HPDE6-E6E7 (cell line): ENCODE measurements around the gene RALGPS2.
"Not testable (repeated sequence)": the region's sequence is repeated elsewhere in the genome, so short reads cannot be mapped to it uniquely, and the experiment has no call there.

Experiments used
- DNase-seq: peaks from one replicate; pipeline ENCODE4 v3.0.0; 2011; ENCODE audit warnings: missing footprints; ENCODE audit errors: extremely low spot score

RALGPS2 gene

DNA sequence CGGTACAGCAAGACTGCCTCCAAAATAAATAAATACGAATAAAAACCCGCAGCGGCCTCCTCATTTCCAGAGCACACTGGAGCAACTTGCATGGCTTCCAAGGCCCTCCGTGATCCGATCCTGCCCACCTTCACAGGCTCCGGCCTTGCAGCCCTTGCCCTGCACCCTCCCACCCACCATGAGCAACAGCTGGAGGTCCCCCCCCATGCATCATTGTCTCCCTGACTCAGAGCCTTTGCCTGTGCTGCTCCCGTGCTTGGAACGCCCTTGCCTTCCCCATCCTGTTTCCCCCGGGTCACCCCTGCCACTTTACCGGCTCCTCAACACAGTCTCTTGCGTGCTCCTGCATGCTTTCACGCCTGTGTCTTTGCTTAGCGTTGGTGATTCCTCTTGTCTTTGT lies 216.8 kb downstream of the RALGPS2 start:
- DNase-seq, result no peak

DNA sequence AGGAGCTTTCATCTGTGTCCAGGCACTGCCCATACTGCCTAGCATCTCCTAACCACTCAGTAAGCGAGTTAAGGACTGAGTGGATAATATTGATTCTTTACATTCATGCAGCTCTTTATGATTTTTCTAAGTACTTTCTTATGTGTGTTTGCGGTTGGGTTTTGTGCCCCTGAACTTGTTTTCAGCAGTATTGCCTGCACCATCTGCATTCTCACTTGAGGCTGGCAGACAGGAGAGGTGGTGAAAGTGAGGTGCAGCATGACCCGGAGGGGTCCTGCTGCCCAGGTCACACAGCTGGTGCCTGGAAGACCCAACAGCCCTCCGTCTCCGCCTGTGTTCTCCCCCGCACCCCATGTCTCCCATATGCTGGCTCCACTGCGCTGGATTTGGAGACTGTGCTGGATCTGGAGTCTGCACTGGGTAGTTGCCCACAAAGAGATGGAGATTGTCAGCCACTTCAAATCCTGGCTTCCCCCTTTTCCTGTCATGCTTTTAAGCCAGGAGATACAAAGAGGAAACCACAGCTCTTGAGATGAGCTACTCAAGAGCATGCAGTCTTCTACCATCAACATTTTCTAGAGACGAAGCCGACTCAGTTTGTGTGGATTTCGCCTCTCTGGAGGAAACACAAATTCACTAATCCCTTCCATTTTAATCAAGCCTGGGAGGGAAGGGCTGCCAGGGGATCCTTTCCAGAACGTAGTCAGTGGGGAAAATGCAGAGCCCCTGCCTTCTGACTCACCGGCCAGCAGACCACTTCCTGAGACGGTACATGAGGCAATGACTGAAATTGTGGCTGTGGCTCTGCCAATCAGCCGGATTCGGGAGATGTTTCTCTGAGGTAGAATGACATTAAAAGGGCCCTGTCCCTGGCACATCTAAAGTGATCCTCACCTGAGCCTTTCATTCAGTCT lies 217.5 kb downstream of the RALGPS2 start:
- no peak for DNase-seq

DNA sequence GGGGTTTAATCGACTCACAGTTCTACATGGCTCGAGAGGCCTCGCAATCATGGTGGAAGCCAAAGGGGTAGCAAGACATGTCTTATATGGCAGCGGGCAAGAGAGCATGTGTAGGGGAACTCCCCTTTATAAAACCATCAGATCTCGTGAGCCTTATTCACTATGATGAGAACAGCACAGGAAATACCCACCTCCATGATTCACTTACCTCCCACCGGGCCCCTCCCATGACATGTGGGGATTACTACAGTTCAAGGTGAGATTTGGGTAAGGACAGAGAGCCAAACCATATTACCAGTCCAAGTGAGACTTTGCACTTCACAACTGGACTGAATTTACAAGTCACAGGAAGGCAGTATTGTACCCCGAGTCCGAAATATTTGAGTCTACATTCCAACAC lies 219.7 kb downstream of the RALGPS2 start:
- no peak for DNase-seq

DNA sequence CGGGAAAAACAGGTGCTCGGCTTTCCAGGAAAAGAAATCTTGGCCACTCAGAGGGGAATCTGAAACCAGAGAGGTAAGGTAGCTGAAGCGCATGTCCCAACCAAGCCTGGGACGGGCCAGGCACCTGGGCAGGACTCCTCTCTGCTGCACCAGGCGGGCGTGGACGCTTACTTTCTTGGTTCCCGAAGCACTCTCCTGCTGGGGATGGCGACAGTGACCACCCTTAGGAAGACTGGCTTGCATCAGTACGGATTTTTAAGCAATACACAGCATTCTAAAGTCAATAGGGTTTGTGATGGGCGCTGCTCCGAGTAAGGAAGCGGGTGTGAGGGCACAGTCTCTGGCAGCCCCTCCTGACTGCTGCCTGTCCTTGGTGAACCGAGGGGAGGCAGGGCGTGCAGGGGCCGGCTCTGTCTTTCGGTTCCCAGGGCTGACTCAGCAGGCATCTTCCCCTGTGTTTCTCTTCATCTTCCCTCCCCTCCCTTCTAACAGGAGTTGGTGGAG lies 220.8 kb downstream of the RALGPS2 start:
- DNase-seq, result no peak

DNA sequence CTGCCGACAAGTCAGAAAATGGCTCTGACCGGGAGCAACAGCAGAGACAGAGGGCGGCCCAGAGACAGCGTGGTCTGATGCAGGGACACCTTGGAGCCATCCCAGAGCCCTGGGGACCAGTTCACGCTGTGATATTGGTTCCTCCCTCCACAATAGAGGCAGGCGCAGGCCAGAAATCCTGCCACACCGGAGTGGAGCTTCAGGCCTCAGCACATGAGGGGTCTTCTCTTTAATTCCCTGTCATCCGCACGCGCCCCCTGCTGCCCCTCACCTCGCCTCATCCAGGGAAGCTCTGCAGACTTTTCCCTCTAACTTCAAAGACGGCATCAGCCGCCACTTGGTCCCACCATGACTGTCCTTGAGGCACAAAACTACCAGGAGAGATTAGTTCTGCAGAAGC lies 221.4 kb downstream of the RALGPS2 start:
- no peak for DNase-seq

DNA sequence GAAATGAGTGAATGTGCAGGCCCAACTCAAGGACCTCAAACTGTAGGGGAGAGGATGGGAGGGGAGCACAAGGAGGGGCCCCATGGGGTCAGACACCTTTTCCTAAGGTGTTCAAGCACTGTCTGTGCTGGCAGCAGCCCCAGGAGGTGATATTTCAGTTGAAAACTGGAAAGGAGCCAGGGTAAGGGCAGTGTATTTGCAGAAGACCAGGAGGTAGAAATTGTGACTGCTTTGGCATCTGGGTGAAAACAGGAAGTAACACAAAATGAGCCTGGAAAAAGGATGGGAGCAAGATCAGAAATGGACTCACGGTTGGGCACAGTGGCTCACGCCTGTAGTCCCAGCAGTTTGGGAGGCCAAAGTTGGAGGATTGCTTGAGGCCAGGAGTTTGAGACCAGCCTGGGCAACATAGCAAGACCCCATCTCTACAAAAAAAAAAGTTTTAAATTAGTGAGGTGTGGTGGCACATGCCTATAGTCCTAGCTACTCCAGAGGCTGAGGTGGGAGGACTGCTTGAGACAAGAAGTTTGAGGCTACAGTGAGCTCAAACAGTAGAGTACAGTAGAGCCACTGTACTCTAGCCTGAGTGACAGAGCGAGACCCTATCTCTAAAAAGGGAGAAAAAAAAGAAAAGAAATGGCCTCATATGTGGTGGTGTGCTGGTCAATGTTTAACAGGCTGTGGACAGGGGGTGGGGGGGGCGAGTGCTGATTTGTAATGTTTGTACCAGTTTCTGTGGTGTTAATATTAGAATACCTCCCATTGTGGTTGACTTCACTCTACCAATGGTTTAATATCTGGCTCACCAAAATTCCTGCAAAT lies 222.0 kb downstream of the RALGPS2 start:
- no peak for DNase-seq

DNA sequence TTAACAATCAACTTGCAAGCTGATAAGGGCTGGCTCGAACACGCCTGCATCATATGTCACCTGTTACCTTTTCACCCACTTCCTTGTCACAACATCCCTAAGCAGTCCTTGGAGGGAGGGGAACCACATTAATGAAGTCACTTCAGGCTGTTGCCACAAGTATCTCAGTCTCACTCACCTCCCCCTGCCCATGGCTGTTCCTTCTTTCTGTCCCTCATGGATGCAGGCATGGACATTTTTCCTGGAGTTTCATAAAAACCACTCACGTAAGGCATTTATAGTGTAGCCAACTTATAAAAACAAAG lies 222.6 kb downstream of the RALGPS2 start:
- DNase-seq, result no peak

DNA sequence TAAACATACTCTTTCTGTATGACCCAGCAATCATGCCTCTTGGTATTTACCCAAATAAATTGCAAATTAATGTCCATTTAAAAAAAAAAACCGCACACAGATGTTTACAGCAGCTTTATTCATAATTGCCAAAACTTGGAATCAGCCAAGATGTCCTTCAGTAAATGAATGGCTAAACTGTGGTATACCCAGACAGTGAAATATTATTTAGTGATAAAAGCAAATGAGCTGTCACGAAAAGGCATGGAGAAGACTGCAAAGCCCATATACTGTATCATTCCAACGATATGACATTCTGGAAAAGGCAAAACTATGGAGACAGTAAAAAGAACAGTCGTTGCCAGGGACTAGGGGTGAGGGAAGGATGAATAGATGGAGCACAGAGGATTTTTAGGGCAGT lies 223.6 kb downstream of the RALGPS2 start:
- DNase-seq, result no peak

DNA sequence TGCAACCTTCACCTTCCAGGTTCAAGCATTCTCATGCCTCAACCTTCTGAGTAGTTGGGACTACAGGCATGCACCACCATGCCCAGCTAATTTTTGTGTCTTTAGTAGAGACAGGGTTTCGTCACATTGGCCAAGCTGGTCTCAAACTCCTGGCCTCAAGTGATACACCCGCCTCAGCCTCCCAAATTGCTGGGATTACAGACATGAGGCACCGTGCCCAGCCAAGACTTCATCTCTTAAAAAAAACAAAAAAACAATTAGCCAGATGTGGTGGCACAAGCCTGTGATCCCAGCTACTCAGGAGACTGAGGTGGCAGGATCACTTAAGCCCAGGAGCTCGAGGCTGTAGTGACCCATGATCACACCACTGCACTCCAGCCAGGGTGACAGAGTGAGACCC lies 224.8 kb downstream of the RALGPS2 start:
- DNase-seq, result not testable (repeated sequence)

DNA sequence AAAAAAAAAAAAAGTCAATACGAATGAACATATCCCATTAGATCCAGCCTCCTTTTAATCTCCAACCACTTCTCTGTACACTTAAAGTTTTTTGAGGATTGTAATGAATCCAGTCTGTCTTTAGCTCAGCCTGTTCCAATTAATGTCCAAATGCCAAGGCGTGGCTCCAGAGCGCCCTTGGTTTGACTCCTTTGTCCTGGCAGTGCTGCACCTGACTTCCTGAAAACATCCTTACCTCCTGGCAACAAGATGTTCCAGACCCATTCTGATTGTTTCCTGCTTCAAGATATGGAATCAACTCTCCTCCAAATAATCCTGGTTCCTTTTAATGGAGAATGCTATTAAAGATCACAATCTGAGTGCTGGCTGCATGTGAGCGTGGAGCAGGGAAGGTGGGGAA lies 226.6 kb downstream of the RALGPS2 start:
- DNase-seq, result no peak

DNA sequence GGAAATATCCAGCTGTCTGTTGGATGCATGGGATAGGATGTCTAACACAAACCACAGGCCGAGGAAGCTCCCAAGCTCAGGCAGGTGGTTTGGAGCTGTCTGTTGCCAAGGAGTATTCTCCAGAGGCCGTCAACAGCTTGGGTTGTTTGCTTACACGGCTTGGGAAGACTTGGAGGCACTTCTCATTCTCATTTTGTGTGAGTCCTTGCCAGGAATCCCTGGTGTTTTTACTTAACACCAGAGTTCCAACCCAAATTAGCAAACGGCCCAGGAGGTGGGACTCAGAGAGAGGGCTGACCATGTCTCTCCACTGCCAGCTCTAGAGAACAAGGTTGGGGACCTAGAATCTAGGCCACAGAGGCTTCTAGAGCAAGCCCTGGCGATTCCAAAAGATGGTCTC lies 228.0 kb downstream of the RALGPS2 start:
- DNase-seq, result no peak

DNA sequence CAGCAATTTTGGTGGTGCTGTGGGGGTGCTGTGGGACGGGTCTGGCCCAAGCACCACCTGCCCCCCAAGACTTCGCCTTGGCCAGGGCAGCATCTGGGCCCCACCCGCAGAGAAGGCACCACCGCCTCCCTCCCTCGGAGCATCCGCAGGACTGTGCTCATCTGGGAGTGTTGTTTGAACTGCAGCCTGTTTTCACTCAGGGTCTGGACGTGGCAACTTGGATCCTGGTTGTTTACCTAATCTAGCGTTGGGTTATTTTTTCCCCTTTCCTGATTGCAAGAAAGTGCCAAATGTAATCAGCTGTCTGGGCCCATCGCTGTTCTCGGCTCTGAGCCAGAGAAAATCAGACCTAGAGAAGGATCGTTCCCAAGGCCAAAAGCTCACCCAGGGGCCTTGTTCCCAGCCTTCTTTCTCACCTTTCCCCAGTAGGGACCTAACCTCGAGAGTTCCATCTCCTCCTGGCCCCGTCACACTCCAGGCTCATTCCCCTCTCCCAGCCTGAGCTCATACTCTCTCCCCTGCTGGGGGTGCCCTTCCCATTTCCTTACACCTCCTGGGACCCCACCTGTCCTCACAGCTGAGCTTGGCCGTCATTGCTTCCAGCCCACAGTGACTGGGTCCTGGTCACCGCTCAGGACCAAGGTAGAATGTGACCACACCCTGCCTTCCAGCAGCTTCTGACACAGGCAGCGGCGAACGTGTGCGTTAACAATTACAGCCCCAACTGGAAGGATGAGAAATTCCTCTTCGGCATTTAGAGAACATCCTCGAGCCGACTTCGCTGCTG lies 228.7 kb downstream of the RALGPS2 start:
- no peak for DNase-seq

DNA sequence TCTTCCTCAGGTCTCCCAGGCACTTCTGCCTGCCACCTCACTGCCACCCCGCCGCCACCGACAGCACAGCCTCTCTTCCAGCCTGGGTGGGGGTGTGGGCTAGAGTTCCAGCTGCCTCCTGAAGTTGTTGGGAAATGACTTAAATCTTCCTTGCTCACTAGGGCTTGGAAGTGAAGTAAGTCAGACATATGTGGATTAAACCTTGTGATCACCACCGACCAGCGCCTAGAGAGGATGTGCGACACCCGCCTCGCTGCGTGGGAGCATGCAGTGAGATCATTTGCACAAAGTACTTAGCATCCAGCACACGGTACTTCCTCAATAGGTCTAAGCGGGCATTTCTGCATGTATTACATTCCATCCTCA lies 229.3 kb downstream of the RALGPS2 start:
- DNase-seq, result no peak

DNA sequence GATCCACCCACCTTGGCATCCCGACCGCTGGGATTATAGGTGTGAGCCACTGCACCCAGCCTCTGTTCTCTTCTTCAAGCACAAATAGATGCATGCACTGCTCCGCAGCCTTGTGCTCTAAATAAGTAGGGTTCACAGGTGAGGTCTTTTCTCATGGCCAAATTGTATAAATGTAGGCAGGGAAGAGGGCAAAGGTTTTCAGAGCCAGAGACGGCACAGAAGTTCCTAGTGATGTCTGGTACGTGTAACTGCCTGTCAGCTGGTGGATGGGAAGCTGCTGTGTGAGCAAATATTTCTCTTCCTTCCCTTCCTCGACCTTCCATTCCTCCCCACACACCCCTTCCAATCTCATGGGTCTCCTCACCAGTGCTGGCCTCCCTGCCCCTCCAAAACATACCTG lies 229.9 kb downstream of the RALGPS2 start:
- no peak for DNase-seq

DNA sequence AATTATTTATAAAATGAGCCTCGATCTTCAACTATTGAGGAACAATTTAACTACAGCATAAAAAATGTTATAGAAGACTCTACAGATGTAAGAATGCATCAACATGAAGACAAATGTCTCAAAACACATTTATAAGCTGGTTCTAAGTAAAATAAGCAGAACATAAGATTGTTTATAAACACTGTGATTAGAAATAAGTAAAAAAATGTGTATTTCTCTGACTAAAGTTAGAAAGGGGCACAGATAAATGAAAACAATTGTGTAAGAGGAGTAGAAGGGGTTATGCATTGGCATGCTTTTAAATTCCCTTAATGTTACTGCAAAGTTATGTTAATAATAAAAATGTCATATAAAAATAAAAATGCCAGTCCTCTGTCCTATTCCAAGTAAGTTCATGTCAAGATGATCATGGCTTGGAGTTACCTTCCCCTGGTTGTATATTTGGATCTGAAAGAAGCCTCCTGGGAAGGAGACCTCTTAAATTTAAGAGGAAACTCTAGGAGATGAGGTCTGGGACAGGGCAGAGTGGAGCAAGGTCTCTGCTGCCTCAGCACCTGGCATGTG lies 230.4 kb downstream of the RALGPS2 start:
- no peak for DNase-seq

DNA sequence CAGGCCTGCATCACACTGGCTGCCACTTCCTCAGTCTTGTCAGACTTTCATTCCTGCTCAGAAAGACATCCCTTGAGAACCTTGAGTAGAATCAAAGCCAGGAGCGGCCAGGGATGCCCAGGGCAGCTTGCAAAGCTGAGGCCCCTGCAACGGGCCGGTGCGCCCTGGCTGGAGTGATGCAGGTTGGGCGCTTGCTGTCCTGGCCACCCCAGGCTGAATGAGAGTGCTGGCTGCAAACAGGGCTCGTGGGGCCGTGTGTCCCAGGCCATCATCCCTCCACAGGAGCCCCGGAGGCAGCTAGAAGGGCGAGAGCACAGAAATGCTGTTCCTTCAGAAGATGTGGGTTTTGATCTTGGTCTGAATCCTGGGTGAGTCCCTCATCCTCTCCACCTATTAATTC lies 233.4 kb downstream of the RALGPS2 start:
- DNase-seq, result no peak

DNA sequence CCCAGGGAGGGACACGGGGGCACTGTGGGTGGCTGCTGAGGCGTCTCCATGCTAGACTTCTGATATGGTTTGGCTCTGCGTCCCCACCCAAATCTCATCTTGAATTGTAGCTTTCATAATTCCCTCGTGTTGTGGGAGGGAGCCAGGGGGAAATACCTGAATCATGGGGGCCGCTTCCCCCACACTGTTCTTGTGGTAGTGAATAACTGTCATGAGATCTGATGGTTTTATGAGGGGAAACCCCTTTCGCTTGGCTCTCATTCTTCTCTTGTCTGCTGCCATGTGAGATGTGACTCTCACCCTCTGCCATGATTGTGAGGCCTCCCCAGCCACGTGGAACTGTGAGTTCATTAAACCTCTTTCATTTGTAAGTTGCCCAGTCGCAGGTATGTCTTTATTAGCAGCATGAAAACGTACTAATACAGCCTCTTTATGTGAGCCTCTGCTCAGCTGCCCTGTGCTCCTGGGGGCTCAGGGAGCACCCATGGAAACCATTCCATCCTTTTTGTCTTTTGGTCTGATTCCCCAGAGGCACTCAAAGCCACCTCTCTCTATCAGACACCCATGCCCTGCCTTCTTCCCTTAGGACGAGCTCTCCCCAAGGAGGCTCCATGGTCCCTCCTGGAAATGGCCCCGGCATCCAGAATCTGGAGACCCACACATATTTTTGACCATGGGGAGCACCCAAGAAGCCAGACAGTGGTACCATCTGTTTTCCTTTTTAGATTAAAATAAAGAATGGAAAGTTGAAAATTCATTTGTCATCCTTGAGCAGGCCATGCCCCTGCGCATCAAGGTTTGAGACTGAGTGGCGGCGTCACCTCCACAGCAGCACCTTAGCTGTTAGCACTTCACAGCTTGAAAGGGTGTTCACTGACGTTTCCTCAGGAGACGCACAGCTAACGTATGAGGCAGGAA lies 234.8 kb downstream of the RALGPS2 start:
- no peak for DNase-seq

DNA sequence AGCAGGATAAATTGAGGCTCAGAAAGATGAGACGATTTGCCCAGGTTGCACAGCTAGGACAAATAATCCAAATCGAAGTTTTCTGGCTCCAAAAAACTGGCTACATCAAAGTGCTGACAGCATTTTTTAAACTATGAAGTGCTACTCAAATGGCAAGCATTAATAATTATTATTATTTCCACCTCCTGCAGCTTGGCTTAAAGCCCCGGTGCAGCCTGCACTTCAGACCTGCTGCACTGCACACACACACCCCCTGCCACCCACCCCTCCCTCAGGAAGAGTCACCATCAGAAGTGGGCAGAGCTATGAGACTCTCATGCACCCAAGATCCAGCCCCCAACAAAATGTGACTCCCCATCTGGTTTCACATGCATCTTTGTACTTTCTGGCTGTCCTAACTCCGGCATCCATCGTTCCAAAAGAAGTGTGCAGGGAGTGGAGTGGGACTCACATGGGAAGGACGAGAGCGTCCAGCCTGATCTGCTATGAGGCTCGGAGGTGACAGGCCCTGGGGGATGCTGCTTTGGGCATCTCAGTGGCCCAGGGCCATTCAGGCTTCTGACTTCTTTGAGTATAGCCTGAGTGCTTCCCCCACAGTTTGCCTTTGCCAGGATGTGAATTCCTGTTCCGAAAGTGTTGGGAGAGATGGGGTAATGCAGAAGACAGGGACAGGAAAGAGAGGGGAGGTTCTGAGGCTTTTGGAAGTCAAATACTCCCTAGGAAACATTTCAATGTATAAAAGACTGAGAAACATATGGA lies 235.6 kb downstream of the RALGPS2 start:
- DNase-seq, result no peak

DNA sequence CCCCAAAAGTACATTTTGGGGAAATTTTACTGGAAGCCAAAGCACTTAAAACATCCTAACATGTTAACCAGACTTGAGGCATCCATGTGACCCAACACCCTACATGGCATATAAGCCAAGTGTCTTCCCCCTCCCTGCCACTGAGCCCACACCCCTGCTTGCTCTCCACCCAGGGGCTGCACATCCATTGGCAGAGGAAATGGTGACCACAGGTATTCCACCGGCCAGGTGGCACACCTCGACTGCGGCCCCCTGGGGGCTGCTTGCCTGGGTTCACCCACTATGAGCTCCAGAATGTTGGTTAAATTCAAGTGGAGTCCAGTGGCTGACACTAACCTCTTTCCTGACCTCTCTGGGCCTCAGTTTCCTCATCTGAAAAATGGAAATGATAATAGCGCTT lies 236.3 kb downstream of the RALGPS2 start:
- DNase-seq, result no peak

DNA sequence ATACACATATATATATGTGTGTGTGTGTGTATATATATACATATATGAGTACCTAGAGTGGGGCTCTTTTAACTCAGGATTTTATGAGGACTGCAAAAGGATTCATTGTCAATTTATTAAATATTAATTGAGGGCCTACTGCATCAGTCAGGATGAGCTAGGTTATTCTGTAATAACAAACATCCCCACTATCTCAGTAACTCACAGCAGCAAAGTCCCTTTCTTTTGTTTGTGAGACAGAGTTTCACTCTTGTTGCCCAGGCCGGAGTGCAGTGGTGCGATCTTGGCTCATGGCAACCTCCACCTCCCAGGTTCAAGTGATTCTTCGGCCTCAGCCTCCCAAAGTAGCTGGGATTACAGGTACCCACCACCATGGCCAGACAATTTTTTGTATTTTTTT lies 236.8 kb downstream of the RALGPS2 start:
- DNase-seq, result no peak
